BJ (cell line): ENCODE data around the gene COPS2. TPM values are rescaled to one million over a fixed set of nuclear protein-coding genes. Genes with fewer than 3 reads are reported as not detected.

Source experiments
- CTCF ChIA-PET: fragments of 350-600 bp; formaldehyde crosslinking; extraction: SDS; loops from one replicate; lab custom pipeline; 2021; ENCODE audit warnings: antibody characterized with exemption, inconsistent platforms; lab: Yijun Ruan, JAX
- POLR2A ChIA-PET: fragments of 300-600 bp; sonication (Branson Sonifier 250); formaldehyde crosslinking; extraction: SDS; loops from one replicate; lab custom pipeline; 2021; ENCODE audit warnings: antibody characterized with exemption; lab: Charles Lee
- DNase-seq: peaks from one replicate; pipeline ENCODE4 v3.0.0-alpha.2; 2011; ENCODE audit warnings: low read depth
- H3K27me3 ChIP-seq: 2 replicates; pipeline ENCODE4 v1.6.0; 2011; ENCODE audit warnings: low read length; ENCODE audit not compliant: control insufficient read depth, insufficient read depth
- H3K36me3 ChIP-seq: 2 replicates; pipeline ENCODE4 v1.5.1; 2011; ENCODE audit warnings: low read length; ENCODE audit not compliant: control insufficient read depth, insufficient read depth
- H3K4me3 ChIP-seq: 2 replicates; pipeline ENCODE4 v1.5.1; 2011; ENCODE audit warnings: low read depth, mild to moderate bottlenecking, control low read depth, low read length
- CTCF ChIP-seq: IDR thresholded peaks from 2 replicates; pipeline ENCODE4 v1.5.1; 2011; ENCODE audit warnings: low read depth, mild to moderate bottlenecking, control low read depth, inconsistent platforms, low read length, moderate library complexity; ENCODE audit not compliant: insufficient read depth
- polyA plus RNA-seq: library from polyadenylated mRNA; depleted of rRNA; stranded (reverse); fragments of >200 nt; gene quantifications from 2 replicates; pipeline ENCODE4 v1.2.3, GENCODE V29; 2011

Gene COPS2
- polyA plus RNA-seq, 1 experiment, result 26.3 TPM

GRCh38 chr15:49121901-49122300, 33.5 kb downstream of the COPS2 start:
- ChIA-PET POLR2A (no interaction called here), CTCF (interaction anchor here (0.6 to 1.6 kb wide), 2 partner anchors 18 to 24 kb away, joined by 3 to 4 read pairs; no protein-coding TSS in a partner anchor)
- H3K4me3 ChIP-seq, result no peak overlapping the region
- H3K36me3 ChIP-seq, result no peaks in the 10 kb centered on the region; the same call in 1 of the 2 replicates
- DNase-seq, result no peak
- no peak for TF ChIP-seq CTCF
- no peaks in the 10 kb centered on the region for H3K27me3 ChIP-seq

GRCh38 chr15:49120832-49121231, 34.6 kb downstream of the COPS2 start:
- Histone ChIP-seq H3K4me3 (no peak overlapping the region), H3K36me3 (no peaks in the 10 kb centered on the region; the same call in 1 of the 2 replicates), H3K27me3 (no peaks in the 10 kb centered on the region)
- ChIA-PET POLR2A (no interaction called here), CTCF (interaction anchor here (0.6 to 1.6 kb wide), 4 partner anchors 25 to 79 kb away, joined by 3 to 7 read pairs (median 4); no protein-coding TSS in a partner anchor)
- no peak for TF ChIP-seq CTCF
- DNase-seq, result no peak

GRCh38 chr15:49116108-49116857, 39.1 kb downstream of the COPS2 start:
- DNase-seq, result no peak
- Histone ChIP-seq H3K27me3 (no peaks in the 10 kb centered on the region), H3K36me3 (no peaks in the 10 kb centered on the region; the same call in 1 of the 2 replicates), H3K4me3 (no peak overlapping the region)
- TF ChIP-seq CTCF, result no peak
- ChIA-PET CTCF (no interaction called here), POLR2A (no interaction called here)

DNA sequence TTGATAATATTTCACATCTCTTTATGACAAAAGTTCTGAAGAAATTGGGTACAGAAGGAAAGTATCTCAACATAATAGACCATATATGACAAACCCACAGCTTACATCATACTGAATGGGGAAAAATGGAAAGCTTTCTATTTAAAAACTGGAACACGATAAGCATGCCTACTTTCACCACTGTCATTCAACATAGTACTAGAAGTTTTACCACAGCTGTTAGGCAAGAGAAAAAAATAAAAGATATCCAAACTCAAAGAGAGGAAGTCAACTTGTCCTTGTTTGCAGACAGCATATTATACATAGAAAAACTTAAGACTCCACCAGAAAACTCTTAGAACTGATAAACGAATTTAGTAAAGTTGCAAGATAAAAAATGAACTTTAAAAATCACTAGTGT, 40.3 kb downstream of the COPS2 start:
- Histone ChIP-seq H3K4me3 (no peak overlapping the region), H3K27me3 (no peaks in the 10 kb centered on the region), H3K36me3 (peaks cover 9% of the 10 kb centered on the region)
- DNase-seq, result no peak
- ChIA-PET POLR2A (no interaction called here), CTCF (no interaction called here)
- no peak for TF ChIP-seq CTCF

DNA sequence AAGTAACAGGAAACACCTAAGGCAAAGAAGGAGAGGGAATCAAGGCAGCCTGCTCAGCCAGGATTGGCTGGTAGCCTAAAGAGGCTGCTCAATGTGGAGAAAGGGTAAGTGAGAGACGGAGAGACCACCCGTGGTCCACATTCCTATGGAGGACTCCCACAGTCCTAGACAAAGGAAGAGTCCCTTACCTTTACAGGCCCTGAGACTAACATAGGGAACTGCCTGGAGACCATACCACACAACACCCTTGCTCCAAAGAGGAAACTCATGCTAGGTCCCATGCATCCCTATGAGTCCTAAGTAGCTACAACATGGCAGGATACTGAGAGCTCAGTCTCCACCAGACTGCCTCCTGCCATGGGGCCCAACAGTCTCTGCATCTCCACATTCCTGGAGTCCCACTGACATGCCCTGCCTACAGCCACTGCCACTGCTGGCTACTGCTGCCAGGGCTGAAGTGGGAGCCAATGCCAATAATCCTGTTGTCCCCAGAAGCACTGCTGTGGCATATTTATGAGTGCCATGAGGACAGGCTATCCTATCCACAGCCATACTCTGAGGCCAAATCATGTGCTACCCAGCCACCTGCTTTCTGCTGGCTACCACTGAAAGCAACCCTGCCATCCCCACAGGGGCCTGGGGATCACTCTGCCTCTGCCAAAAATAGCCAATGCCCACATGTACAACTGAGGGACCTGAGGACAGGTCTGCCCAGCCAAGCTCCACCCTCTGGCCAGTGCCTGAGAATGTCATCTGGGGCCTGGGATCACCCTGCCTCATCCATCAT, 45.0 kb downstream of the COPS2 start:
- no peak for TF ChIP-seq CTCF
- no peaks in the 10 kb centered on the region for H3K27me3 ChIP-seq
- peaks cover 13% of the 10 kb centered on the region for H3K36me3 ChIP-seq
- no peak for DNase-seq
- no peak overlapping the region for H3K4me3 ChIP-seq
- ChIA-PET POLR2A (no interaction called here), CTCF (no interaction called here)
